WTC11 (cell line): ENCODE results near the gene TMEM86B. TPM values are rescaled to one million over a fixed set of nuclear protein-coding genes. Genes with fewer than 3 reads are reported as not detected.

ENCODE experiments used
- ATAC-seq: fragments of 200-7000 bp; cut with Tn5 transposase; 2 replicates; pipeline ENCODE4 v1.10.0; 2021; ENCODE audit warnings: mild to moderate bottlenecking, moderate library complexity
- CTCF ChIA-PET: fragments of 300-600 bp; sonication (Branson Sonifier 250); formaldehyde crosslinking; loops from one replicate; lab custom pipeline; 2021; ENCODE audit warnings: antibody characterized with exemption; lab: Charles Lee
- POLR2A ChIA-PET: fragments of 350-600 bp; sonication (Branson Sonifier 250); formaldehyde crosslinking; loops from one replicate; lab custom pipeline; 2021; ENCODE audit warnings: antibody characterized with exemption; lab: Charles Lee
- DNase-seq: peaks from one replicate; pipeline ENCODE4 v3.0.0; 2021; ENCODE audit warnings: low spot score
- H3K27ac Mint-ChIP-seq: 2 replicates; pipeline ENCODE4 v1.8.0; 2021; ENCODE audit warnings: mixed read lengths
- H3K27me3 Mint-ChIP-seq: 2 replicates; pipeline ENCODE4 v1.8.0; 2021; ENCODE audit warnings: low read depth, mild to moderate bottlenecking, moderate library complexity, mixed read lengths
- H3K36me3 Mint-ChIP-seq: 2 replicates; pipeline ENCODE4 v1.8.0; 2021; ENCODE audit warnings: mixed read lengths
- H3K4me1 Mint-ChIP-seq: 2 replicates; pipeline ENCODE4 v1.8.0; 2022; ENCODE audit warnings: mixed read lengths
- H3K4me3 Mint-ChIP-seq: 2 replicates; pipeline ENCODE4 v1.8.0; 2021; ENCODE audit warnings: mild to moderate bottlenecking, moderate library complexity, mixed read lengths
- H3K9me3 Mint-ChIP-seq: 2 replicates; pipeline ENCODE4 v1.8.0; 2021; ENCODE audit warnings: mixed read lengths
- ATF3 ChIP-seq: sonication (generic); formaldehyde crosslinking; conservative IDR thresholded peaks from 2 replicates; pipeline ENCODE4 v1.8.1; 2022; ENCODE audit warnings: mild to moderate bottlenecking, missing genetic modification reagents
- CTCF ChIP-seq: fragments of 200-600 bp; IDR thresholded peaks from 2 replicates; pipeline ENCODE4 v1.8.0; 2022; ENCODE audit warnings: antibody characterized with exemption
- FOXJ3 ChIP-seq: sonication (generic); formaldehyde crosslinking; IDR thresholded peaks from 2 replicates; pipeline ENCODE4 v1.9.0; 2021; ENCODE audit warnings: missing genetic modification reagents, mild to moderate bottlenecking, borderline replicate concordance
- FOXP1 ChIP-seq: sonication (generic); formaldehyde crosslinking; IDR thresholded peaks from 2 replicates; pipeline ENCODE4 v1.8.0; 2022; ENCODE audit warnings: missing genetic modification reagents, mild to moderate bottlenecking, moderate library complexity, borderline replicate concordance
- GABPB1 ChIP-seq: sonication (generic); formaldehyde crosslinking; IDR thresholded peaks from 2 replicates; pipeline ENCODE4 v1.8.1; 2023; ENCODE audit warnings: mild to moderate bottlenecking, missing genetic modification reagents
- MAX ChIP-seq: sonication (generic); formaldehyde crosslinking; IDR thresholded peaks from 2 replicates; pipeline ENCODE4 v1.8.0; 2022; ENCODE audit warnings: mild to moderate bottlenecking, missing genetic modification reagents
- NFE2L1 ChIP-seq: sonication (generic); formaldehyde crosslinking; IDR thresholded peaks from 2 replicates; pipeline ENCODE4 v1.8.1; 2023; ENCODE audit warnings: missing genetic modification reagents
- PRDM15 ChIP-seq: sonication (generic); formaldehyde crosslinking; IDR thresholded peaks from 2 replicates; pipeline ENCODE4 v1.8.0; 2022; ENCODE audit warnings: missing genetic modification reagents
- RELA ChIP-seq: sonication (generic); formaldehyde crosslinking; IDR thresholded peaks from 2 replicates; pipeline ENCODE4 v1.8.1; 2022; ENCODE audit warnings: missing genetic modification reagents, mild to moderate bottlenecking, borderline replicate concordance
- SMAD3 ChIP-seq: sonication (generic); formaldehyde crosslinking; IDR thresholded peaks from 2 replicates; pipeline ENCODE4 v1.8.0; 2022; ENCODE audit warnings: missing genetic modification reagents, mild to moderate bottlenecking, borderline replicate concordance
- USF2 ChIP-seq: sonication (generic); formaldehyde crosslinking; IDR thresholded peaks from 2 replicates; pipeline ENCODE4 v1.8.1; 2023; ENCODE audit warnings: mild to moderate bottlenecking, missing genetic modification reagents, moderate library complexity
- total RNA-seq: library from RNA; stranded (reverse); gene quantifications from 3 replicates; pipeline ENCODE4 v1.2.3, GENCODE V29; 2021
- TF ChIP-seq, protein P1 (sequence below): sonication (generic); formaldehyde crosslinking; IDR thresholded peaks from 2 replicates; pipeline ENCODE4 v1.8.0; 2022; ENCODE audit warnings: mild to moderate bottlenecking, missing genetic modification reagents

The TMEM86B gene
- total RNA-seq, 1 experiment from 2014 or later: 4.2 TPM

GRCh38 chr19:55266840-55267239 lies 38.3 kb upstream of the TMEM86B start (continued):
- TF ChIP-seq CTCF: no peak
- TF ChIP-seq ATF3 (CRISPR knock-in tag): no peak
- TF ChIP-seq RELA (CRISPR knock-in tag): no peak
- no peak for TF ChIP-seq SMAD3

DNA sequence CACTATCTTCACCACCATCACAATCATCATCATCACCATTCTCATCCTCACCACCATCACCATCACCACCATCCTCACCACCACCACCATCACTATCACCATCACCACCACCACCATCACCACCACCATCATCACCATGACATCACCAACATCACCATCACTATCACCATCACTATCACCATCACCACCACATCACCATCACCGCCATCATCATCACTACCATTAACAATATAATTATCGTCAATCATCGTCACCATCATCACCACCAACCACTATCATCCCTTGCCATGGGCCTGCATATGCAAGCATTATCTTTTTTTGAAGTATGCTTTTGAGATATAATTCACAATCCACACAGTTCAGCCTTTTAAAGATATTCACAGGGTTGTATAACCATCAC lies 37.8 kb upstream of the TMEM86B start:
- H3K4me3 Mint-ChIP-seq: no peak overlapping the region
- no peak for TF ChIP-seq FOXJ3 (CRISPR knock-in tag)
- 0 out of 2 replicates have a peak, but pooled peaks have one; percentile 28 for TF ChIP-seq NFE2L1 (CRISPR knock-in tag)
- no peak for TF ChIP-seq PRDM15 (CRISPR knock-in tag)
- peaks cover 13% of the 10 kb centered on the region for H3K36me3 Mint-ChIP-seq
- H3K4me1 Mint-ChIP-seq: 0 out of 2 replicates have a peak, but pooled peaks cover 3% of the 10 kb centered on the region
- no peaks in the 10 kb centered on the region for H3K27me3 Mint-ChIP-seq
- no peak overlapping the region for H3K27ac Mint-ChIP-seq
- DNase-seq (no peak), ATAC-seq (no peak)
- ChIA-PET POLR2A (no interaction called here), CTCF (no interaction called here)
- H3K9me3 Mint-ChIP-seq: peaks cover 16% of the 10 kb centered on the region

DNA sequence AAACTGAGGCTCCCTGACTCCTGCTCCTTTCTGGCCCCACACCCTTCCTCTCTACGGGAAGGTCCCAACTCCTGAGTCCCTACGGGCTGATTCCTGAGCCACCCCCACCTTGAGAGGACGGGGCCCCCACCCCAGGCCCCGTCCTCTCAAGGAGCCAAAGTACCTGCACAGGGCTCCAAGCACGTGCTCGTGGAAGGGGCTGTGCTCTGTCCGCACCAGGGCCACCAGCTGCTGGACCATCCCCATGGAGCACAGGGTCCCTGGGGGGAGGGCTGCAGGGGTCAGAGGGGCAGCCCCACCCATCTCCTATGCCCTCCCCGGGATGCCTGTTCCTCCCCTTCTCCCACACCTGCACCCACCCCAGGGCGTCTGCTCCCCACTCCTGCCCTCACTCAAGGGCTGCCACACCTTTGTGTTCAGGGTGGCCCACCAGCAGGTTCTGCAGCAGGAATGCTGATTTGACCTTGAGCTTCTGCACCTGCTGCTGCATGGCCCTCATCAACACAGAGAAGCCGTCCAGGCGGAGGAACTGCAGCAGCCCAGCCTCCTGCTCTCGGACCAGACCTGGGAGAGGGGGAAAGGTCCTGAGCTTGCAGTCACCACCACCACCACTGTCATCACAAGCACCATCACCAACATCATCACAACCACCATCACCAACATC lies 37.3 kb upstream of the TMEM86B start:
- H3K36me3 Mint-ChIP-seq: peaks cover 13% of the 10 kb centered on the region
- no peaks in the 10 kb centered on the region for H3K27me3 Mint-ChIP-seq
- no peak for TF ChIP-seq USF2 (CRISPR knock-in tag)
- TF ChIP-seq FOXP1 (CRISPR knock-in tag): no peak
- TF ChIP-seq GABPB1: no peak
- TF ChIP-seq, protein P1, sequence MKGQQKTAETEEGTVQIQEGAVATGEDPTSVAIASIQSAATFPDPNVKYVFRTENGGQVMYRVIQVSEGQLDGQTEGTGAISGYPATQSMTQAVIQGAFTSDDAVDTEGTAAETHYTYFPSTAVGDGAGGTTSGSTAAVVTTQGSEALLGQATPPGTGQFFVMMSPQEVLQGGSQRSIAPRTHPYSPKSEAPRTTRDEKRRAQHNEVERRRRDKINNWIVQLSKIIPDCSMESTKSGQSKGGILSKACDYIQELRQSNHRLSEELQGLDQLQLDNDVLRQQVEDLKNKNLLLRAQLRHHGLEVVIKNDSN (CRISPR knock-in tag): no peak
- no peak for TF ChIP-seq MAX
- H3K9me3 Mint-ChIP-seq: peaks cover 16% of the 10 kb centered on the region
- no peak for DNase-seq
- H3K4me1 Mint-ChIP-seq: 0 out of 2 replicates have a peak, but pooled peaks cover 3% of the 10 kb centered on the region
- H3K4me3 Mint-ChIP-seq: no peak overlapping the region
- no peak for ATAC-seq
- POLR2A ChIA-PET: interaction anchor here (0.6 kb wide), 1 partner anchor 55 kb away, joined by 3 read pairs; no protein-coding TSS in a partner anchor
- no peak overlapping the region for H3K27ac Mint-ChIP-seq
- CTCF ChIA-PET: no interaction called here
